HG02973 (cell line): ENCODE measurements around the gene IFIT5.
A peak's percentile ranks its signal among the peaks of the same experiment; 100 is the strongest.
"Not testable (repeated sequence)": the region's sequence is repeated elsewhere in the genome, so short reads cannot be mapped to it uniquely, and the experiment has no call there.

ENCODE experiments used
- ATAC-seq: cut with Tn5 transposase; IDR thresholded peaks from one replicate; pipeline ENCODE4 v1.9.1; 2021; ENCODE audit warnings: moderate library complexity; ENCODE audit not compliant: unreplicated experiment

Gene IFIT5

GRCh38 chr10:89414146-89414878 lies at the start of gene IFIT5:
IFIT5 (plus strand) TSS chr10:89414568; CDS start chr10:89414799, 231 bp downstream.
- ATAC-seq, result peak; percentile 82

DNA sequence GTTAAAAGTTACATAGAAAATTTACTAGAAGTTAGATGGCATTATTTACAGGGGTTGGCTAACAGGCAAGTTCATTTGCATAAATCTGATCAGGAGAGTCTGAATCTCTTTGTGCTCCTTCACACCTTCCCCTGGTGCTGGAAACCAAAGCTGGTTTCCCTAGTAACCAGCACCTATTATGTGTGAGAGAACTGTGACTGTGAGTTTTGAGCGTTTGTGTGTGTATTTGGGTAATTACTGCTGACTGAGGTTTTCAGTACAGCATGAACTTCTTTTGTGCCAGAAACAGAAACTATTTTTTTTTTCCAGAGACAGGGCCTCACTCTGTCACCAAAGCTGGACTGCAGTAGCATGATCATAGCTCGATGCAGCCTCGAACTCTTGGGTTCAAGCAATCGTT lies 46.8 kb upstream of the IFIT5 start:
- peak; percentile 76 for ATAC-seq

DNA sequence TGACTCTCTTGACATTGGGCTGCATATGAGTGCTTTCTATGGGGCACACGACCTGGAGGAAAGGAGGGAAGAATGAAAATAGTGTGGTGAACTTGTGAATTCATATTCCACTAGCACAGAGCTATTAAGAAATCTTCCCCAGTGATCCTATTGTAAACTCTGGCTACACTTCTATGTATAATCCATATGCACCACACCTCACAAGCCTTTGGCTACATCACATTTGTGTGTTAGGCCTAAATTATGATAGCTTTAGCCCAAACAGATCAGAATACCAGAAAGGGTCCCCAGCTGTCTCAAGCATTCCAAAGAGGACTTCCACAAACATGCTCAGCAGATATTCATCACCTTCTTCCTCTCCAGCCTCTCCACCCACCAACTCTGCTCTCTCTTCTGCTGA lies 46.2 kb upstream of the IFIT5 start:
- ATAC-seq, result no peak

GRCh38 chr10:89369156-89370105 lies 44.9 kb upstream of the IFIT5 start:
- ATAC-seq, result no peak

- ATAC-seq, result no peak
Observed at GRCh38 chr10:89371079-89371478, 43.3 kb upstream of the IFIT5 start.

- ATAC-seq, result no peak
Observed at GRCh38 chr10:89371987-89372386, 42.4 kb upstream of the IFIT5 start.

DNA sequence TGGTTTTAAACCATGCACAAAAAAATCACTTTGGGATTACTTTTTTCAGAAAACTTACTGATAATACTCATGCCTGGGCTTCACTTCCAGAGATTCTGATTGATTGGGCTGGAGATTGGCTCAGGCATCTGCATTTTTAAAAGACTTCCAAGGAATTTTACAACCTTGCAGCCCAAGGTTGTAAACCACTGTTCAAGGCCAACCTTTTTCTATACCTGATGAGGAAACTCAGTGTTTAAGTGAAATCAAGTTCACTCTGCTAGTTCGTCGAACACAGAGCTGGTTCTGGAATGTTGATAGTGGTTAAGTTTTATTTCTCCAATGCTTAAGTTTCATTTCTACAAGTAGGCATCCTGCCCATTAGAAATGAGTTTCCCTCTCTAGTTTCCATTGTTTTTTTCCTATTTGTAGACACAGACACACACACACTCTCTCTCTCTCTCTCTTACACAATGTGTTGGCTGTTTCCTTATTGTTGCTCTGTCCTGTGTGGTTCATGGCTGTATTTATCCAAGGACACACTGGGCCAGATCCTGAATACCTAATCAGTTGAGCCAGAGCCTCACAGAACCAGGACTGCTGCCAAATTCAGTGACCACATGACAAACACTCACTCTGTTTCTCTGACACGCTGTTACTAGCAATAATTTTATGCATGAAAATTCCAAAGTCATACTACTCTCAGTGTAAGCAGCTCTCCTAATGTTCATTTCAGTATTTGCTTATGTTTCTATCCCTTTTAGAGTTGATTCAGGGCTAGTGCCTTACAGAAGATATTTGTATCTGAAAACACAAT lies 40.3 kb upstream of the IFIT5 start:
- ATAC-seq, result no peak

GRCh38 chr10:89374713-89375141 lies 39.6 kb upstream of the IFIT5 start:
- no peak for ATAC-seq

GRCh38 chr10:89377705-89378637 lies 36.4 kb upstream of the IFIT5 start, which contains the start of gene IFIT1B:
IFIT1B (plus strand) TSS chr10:89378056; CDS start chr10:89378136, 80 bp downstream.
- ATAC-seq, result no peak

- ATAC-seq, result no peak
Observed at GRCh38 chr10:89379103-89379502, 35.3 kb upstream of the IFIT5 start.

GRCh38 chr10:89382757-89383156 lies 31.6 kb upstream of the IFIT5 start:
- ATAC-seq, result no peak

- ATAC-seq, result no peak
Observed at GRCh38 chr10:89384474-89385340, 29.7 kb upstream of the IFIT5 start.

DNA sequence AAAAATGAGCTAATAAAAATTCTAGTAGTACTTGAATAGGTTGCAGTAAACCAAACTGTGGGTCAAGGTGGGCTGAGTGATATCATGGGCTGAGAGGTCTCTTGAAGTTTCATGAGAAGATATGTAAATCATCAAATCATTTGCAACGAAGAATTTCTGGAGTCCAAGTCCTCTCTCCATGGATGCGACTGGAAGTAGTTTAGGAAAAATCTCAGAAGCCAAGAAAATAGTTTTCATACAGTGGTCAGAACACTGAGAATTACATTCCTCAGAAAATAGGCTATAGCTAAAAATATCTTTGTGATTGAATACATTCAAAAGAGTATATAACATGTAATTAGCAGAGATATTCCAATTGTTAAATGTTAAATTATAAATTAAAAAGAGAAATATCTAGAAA lies 25.6 kb upstream of the IFIT5 start:
- no peak for ATAC-seq

DNA sequence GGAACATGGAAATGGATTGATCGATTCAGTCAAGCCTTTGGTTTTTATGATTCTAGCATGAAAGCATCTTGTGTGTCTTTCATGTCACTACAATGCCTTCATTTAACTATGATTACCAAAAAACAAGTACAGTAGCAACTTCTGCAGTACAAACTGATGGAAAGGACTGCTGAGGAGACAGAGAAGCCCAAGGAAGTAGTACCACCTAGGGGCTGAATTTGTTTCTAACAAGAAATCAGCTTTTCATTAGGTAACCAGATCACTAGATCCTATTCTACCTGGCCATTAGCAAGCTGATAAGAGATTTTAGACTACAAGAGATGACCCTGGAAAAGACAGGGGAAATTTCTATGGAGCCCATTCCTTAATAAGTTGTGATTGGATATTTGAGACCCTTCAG lies 25.1 kb upstream of the IFIT5 start:
- ATAC-seq, result no peak

GRCh38 chr10:89390476-89391225 lies 23.7 kb upstream of the IFIT5 start:
- no peak for ATAC-seq

DNA sequence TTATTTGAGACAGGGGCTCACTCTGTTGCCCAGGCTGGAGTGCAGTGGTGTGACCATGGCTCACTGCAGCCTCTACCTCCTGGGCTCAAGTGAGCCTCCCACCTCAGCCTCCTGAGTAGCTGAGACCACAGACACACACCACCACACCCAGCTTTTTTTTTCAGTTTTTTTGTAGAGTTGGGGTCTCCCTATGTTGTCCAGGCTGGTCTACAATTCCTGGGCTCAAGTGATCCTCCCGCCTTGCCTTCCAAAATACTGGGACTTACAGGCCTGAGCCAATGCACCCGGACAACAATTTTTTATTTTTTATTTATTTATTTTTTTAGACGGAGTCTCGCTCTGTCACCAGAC lies 23.2 kb upstream of the IFIT5 start:
- not testable (repeated sequence) for ATAC-seq

DNA sequence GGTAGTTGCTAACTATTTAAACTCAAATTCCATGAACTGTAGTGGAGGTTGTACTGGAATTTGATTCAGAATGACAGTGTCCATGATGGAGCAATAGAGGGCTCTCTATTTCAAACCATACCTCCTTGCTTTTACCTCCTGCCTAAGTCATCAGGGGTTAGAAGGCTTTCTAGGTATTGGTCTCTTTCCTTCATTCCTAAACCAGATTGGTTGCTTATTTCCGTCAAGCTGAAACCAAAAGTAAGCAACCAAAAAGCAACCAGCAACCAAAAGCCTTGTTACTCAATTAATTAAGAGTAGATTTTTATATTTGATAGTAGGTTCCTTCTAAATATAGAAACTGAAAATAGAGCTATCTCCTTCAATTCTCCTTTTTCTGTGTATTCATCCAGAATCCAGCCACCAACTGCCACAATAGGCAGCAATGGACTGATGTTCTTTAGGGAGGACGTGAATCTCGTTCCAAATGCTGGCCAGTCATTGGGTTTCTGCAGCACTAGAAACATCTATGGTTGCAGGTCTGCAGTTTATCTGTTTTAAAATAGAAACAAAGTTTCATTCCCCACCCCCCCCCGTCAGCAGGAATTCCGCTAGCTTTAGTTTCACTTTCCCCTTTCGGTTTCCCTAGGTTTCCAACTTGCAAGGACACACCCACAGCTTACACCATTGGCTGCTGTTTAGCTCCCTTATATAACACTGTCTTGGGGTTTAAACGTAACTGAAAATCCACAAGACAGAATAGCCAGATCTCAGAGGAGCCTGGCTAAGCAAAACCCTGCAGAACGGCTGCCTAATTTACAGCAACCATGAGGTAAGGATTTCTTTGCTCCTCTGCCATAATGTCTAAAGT lies 22.2 kb upstream of the IFIT5 start, which contains the start of gene IFIT1:
Gene IFIT1 (plus strand): TSS at position 717 of the 850 bp plus-strand sequence. CDS start 90 bp downstream, at position 807.
- ATAC-seq, result peak; percentile 68
